ENCODE data around the gene PREPL.

GRCh38 chr2:44286884-44287638 is 74.2 kb downstream of the PREPL start:
- no peak for TF ChIP-seq CTCF (IDR thresholded peaks at IDR 0.05)
- no peak for TF ChIP-seq POLR2A (IDR thresholded peaks at IDR 0.05; ENCODE audit: low read depth)
- TF ChIP-seq POLR2AphosphoS5 (IDR thresholded peaks at IDR 0.05), result no peak
